ENCODE measurements around the gene ORC2. TPM values are rescaled to one million over a fixed set of nuclear protein-coding genes. Genes with fewer than 3 reads are reported as not detected.

The ORC2 gene
- total RNA-seq, 1 donor from 2014 or later, result 21.6 TPM

- no peak for DNase-seq (ENCODE audit: extremely low spot score in 2 of 2)
- Histone ChIP-seq H3K36me3 (peaks cover 0 to 48% of the 10 kb centered on the region in 2 donors), H3K27ac (no peak overlapping the region), H3K4me1 (no peaks in the 10 kb centered on the region), H3K9me3 (no peaks in the 10 kb centered on the region), H3K4me3 (no peak overlapping the region), H3K27me3 (no peaks in the 10 kb centered on the region)
- intact Hi-C loops (cut with DNase I), result loop anchor here (10.0 kb wide), 1 partner anchor 265 kb away; no protein-coding TSS in a partner anchor
- no peak for TF ChIP-seq POLR2A (IDR thresholded peaks at IDR 0.05)
- TF ChIP-seq POLR2AphosphoS5 (IDR thresholded peaks at IDR 0.05; ENCODE audit: insufficient read depth in 1 of 2, low read depth in 1 of 2), result no peak
- TF ChIP-seq, protein P1, sequence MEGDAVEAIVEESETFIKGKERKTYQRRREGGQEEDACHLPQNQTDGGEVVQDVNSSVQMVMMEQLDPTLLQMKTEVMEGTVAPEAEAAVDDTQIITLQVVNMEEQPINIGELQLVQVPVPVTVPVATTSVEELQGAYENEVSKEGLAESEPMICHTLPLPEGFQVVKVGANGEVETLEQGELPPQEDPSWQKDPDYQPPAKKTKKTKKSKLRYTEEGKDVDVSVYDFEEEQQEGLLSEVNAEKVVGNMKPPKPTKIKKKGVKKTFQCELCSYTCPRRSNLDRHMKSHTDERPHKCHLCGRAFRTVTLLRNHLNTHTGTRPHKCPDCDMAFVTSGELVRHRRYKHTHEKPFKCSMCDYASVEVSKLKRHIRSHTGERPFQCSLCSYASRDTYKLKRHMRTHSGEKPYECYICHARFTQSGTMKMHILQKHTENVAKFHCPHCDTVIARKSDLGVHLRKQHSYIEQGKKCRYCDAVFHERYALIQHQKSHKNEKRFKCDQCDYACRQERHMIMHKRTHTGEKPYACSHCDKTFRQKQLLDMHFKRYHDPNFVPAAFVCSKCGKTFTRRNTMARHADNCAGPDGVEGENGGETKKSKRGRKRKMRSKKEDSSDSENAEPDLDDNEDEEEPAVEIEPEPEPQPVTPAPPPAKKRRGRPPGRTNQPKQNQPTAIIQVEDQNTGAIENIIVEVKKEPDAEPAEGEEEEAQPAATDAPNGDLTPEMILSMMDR (IDR thresholded peaks at IDR 0.05), result no peak
Measured at GRCh38 chr2:200909958-200910357, 53.5 kb downstream of the ORC2 start.

GRCh38 chr2:200905618-200906296 is 57.7 kb downstream of the ORC2 start:
- Histone ChIP-seq H3K4me1 (no peaks in the 10 kb centered on the region), H3K9me3 (no peaks in the 10 kb centered on the region), H3K27me3 (no peaks in the 10 kb centered on the region), H3K4me3 (no peak overlapping the region), H3K36me3 (peaks cover 0 to 41% of the 10 kb centered on the region in 2 donors), H3K27ac (no peak overlapping the region)
- no peak for DNase-seq (ENCODE audit: extremely low spot score in 2 of 2)
- peak in 1 of 2 donors; percentile 19 for TF ChIP-seq POLR2AphosphoS5 (IDR thresholded peaks at IDR 0.05; ENCODE audit: insufficient read depth in 1 of 2, low read depth in 1 of 2)
- no peak for TF ChIP-seq POLR2A (IDR thresholded peaks at IDR 0.05)
- TF ChIP-seq, protein P1 (IDR thresholded peaks at IDR 0.05), result peak; percentile 13 to 48 (median 23)
- intact Hi-C loops (cut with DNase I), result loop anchor here (10.0 kb wide), 1 partner anchor 269 kb away; no protein-coding TSS in a partner anchor

DNA sequence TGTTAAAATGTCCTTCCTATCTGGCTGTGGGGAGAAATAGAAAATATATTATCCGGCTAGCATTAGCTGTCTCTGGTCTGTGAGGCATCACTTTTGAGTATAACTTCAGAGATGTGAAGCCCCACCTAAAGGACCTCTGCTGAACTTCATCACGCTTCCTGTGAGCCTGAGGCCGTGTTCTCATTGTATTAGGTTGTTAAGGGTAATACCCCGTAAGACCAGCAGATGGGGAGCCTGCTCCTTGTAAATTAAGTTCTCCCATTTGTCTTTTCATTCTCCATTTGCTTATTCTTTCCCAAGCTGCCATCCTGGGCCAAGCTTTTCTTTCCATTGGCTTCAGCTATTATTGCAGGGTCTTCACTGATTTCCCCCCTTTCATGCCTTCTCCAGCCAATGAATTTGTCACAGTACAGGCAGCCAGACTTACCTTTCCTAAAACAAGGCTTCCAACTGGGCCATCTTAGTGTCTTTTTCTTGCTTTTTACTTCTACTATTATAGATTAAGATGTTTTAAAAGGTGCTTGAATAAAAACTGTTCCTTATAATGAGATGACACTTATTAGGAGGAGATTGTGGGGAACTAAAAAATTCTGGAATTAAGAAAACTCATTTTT is 61.9 kb downstream of the ORC2 start:
- H3K27ac ChIP-seq, result no peak overlapping the region

GRCh38 chr2:200899482-200899881 is 64.0 kb downstream of the ORC2 start:
- intact Hi-C loops (cut with DNase I), result no loop called here
- H3K4me1 ChIP-seq, result no peaks in the 10 kb centered on the region
- TF ChIP-seq POLR2AphosphoS5 (IDR thresholded peaks at IDR 0.05; ENCODE audit: insufficient read depth in 1 of 2, low read depth in 1 of 2) (no peak), POLR2A (IDR thresholded peaks at IDR 0.05) (no peak)
- TF ChIP-seq, protein P1 (IDR thresholded peaks at IDR 0.05), result no peak
- H3K4me3 ChIP-seq, result no peak overlapping the region
- H3K36me3 ChIP-seq, result peaks cover 0 to 70% of the 10 kb centered on the region in 2 donors
- H3K27ac ChIP-seq, result no peak overlapping the region
- H3K9me3 ChIP-seq, result no peaks in the 10 kb centered on the region
- no peak for DNase-seq (ENCODE audit: extremely low spot score in 2 of 2)
- no peaks in the 10 kb centered on the region for H3K27me3 ChIP-seq

More for the DNA sequence above, 61.9 kb downstream of the ORC2 start:
- Histone ChIP-seq H3K36me3 (peaks cover 0 to 59% of the 10 kb centered on the region in 2 donors), H3K27me3 (no peaks in the 10 kb centered on the region), H3K4me1 (no peaks in the 10 kb centered on the region), H3K9me3 (no peaks in the 10 kb centered on the region), H3K4me3 (no peak overlapping the region)
- intact Hi-C loops (cut with DNase I), result loop anchor here (5.0 to 10.0 kb wide), 2 partner anchors 171 to 273 kb away; partner anchors contain the start of genes HYCC2 and NDUFB3
- no peak for DNase-seq (ENCODE audit: extremely low spot score in 2 of 2)
- no peak for TF ChIP-seq POLR2A (IDR thresholded peaks at IDR 0.05)
- TF ChIP-seq, protein P1 (IDR thresholded peaks at IDR 0.05), result peak; percentile 44 to 65 (median 52)
